NCI-H1436 (cell line): ENCODE data around the gene GPC3.
"Not testable (repeated sequence)": the region's sequence is repeated elsewhere in the genome, so short reads cannot be mapped to it uniquely, and the experiment has no call there.

Experiments
- DNase-seq: peaks from one replicate; lab custom pipeline; 2025; lab: John Stamatoyannopoulos, UW

The GPC3 gene

DNA sequence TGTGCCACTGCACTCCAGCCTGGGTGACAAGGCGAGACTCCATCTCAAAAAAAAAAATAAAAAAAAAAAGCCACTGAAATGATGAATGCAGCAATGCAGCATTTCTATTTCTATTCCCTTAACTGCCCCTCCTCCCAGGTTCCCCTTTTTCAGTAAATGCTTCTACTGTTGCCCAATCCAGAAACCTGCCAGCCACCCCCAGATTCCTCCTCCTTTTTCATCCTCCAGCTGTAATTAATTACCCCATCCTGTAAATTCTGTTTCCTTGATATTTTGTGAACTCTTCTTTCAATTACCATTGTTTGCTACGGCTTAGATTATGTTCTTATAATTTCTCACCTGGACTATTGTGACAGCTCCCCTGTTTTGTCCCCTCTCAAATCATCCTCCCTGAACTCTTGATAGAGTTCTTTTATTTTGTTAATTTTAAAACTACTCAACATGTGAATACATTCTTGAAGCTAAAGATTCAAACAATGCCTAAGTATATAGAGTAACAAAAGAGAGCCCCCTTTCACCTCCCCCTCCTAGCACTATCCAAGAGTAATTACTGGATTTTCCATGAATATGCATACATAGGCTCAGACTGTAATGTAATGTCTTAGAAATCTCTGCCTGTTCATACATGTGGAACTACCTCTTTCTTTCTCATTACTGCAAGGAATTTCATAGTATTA, 429.5 kb downstream of the GPC3 start:
- DNase-seq: no peak

DNA sequence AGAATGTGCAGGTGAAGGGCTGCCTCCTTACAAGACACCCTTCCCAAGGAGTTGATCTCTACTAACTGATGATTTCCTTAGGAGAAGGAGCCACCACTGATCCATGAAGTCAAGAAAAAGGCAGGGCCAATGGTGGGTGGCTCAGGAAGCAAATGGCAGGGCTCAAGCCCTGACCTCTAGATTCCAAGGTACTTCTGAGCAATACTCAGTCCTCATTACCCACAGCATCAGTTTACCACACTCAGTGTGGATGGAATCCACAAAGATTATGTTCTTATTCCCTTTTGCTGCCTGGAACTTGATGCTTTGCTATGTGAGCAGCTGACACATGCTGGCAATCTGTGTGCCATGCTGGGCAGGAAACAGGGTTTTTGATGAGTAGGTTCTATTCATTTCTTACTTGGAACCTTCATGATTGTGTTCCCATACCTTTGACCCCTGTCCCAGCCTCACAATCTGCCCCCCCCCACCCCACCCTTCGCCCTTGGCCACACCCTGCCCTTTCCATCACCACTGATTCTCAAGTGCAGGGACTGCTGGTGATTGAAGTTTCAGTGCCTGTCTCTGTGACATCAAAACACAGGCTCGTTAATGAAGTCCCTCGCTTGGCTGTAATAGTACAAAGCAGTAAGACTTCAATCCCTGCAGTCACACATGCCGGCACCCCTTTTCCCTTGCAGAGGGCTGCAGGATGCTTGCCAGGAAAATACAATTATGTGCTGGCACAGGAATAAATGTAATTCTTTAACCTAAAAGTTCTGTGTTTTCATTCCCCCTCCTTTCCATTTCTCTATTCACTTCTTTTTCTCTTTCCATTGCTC, 434.5 kb downstream of the GPC3 start:
- DNase-seq: no peak

DNA sequence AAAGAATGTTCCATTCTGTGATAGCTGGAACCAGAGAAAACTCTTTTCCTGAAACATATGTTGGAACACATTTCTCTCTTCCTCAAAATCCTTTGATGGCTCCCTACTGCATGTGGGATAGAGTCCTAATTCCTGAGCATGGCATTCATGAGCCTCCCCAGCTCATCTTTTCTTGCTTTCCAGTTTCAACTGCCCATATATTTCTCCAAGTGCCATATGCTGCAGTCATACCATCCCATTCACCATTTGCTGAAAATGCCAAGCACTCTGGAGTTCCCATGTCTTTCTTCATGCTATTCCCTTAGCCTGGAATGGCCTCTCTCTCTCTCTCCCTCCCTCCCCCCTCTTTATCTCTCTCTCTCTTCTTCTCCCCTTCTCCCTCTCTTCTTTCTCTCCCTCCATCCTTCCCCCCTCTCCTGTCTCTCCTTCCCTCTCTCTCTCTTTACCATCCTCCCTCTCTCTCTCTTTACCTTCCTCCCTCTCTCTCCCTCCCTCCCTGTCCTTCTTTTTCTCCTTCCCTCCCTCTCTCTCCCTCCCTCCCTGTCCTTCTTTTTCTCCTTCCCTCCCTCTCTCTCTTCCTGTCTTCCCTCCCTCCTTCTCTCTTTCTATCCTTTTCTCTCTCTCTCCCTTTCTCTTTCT, 436.0 kb downstream of the GPC3 start:
- no peak for DNase-seq

DNA sequence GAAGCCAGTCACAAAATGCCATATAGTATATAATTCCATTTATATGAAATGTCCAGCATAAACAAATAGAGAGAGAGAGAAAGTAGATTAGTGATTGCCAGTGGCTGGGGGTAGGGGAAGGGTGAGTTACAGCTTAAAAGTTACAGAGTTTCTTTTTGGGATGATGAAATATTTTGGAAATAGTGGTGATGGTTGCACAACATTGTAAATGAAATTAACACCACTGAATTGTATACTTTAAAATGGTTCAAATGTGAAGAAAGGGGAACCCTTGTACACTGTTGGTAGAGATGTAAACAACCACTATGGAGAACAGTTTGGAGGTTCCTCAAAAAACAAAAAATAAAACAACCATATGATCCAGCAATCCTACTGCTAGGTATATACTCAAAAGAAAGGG, 439.0 kb downstream of the GPC3 start:
- DNase-seq: no peak

DNA sequence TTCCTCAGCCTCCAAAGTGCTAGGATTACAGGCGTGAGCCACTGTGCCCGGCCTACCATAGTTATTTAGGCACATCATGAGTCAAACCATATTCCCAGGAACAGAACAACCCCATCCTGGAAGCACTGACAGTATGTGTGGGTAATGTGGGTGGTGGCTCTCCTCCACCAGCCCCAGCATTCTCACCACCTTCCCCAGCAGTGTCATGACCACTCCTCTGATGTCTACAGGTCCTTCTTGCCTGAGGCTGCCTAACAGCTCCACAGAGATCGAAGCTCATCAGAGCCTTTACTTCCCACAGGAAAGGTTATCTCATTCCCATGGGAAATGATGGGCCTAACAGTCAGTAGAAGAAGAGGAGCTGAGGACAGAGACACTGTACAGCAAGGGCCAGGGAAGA, 440.6 kb downstream of the GPC3 start:
- DNase-seq: no peak

DNA sequence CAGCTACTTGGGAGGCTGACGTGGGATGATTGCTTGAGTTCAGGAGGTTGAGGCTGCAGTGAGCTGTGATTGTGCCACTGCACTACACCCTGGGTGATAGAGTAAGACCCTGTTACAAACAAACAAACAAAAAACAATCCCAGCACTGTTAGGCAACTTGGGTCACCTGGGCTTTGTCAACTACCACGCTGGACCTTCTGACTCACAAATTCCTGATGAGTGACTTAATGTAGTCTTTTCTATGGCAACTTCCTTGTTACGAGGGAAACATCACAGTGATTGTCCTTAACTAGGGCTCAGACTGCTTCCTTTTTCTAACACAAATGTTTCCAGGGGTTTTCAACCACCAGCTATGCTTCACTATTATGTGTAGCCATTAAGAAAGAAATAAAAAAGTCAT, 441.3 kb downstream of the GPC3 start:
- no peak for DNase-seq

DNA sequence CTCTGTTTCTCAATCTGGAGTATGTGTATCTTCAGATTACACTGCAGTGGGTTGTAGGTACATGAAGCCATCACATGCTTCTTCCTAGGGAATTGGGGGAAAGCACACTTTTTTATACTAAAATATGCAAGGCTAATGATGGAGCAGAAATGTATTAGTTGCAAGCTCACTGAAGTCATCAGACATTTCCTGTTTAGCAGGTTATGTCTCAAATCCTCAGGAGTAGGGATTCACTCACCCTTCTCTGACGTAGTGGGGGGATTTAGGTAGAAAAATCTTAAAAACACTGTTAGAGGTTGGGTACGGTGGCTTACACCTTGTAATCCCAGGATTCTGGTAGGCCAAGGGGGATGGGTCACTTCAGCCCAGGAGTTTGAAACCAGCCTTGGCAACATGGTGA, 441.7 kb downstream of the GPC3 start:
- DNase-seq: no peak

DNA sequence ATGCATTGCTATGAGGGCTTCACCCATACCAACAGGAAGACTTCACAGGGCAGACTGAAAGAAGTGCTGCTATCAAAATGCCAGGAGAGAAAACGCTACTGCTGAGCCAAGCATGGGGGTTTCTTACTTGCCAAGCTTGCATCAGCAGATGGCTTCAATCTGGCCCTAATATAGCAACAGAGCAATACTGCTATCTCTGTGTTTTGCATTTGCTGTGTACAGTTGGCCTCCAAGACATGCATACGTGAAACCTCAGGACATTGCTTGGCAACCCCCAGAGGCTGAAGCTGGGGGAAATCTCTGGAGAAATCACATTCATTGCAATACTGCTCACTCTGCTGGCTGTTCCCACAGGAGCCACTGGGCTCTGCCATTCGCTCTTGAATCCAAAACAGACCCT, 442.9 kb downstream of the GPC3 start:
- DNase-seq: no peak

DNA sequence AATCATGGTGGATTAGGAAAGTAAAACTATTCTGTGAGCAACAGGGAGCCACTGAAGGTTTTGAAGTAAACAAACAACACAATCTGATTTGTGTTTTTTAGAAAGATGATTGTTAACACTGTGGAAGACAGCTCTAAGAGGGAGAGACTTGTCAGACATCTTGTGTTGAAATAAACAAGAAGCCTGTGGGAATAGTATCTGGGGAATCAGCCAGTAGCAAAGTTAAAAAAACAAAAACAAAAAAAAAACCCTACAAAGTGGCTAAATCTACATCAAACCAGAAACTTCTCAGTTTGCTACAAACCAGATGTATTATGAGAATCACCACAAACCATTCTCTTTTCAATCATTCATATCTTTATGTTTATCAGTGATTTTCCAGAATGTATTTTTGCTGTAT, 444.4 kb downstream of the GPC3 start:
- no peak for DNase-seq

DNA sequence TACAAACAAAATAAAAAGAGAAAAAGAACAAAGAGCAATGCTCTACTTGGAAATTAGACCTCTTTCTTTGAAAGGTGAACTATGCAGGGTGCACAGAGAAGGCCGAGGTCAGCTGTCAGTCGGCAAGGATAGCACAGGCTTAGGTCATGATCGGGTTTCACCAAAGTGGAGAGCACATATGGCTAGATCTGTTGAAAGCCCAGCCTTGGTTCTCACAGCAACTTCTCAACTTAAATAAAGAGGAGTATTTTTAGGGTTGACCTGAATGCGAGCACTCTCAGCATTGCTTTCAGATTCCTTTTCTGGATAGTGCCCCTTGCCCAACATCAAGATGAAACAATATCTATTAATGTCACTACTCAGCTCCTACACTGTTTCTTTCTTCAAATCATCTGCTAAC, 447.2 kb downstream of the GPC3 start:
- DNase-seq: no peak

DNA sequence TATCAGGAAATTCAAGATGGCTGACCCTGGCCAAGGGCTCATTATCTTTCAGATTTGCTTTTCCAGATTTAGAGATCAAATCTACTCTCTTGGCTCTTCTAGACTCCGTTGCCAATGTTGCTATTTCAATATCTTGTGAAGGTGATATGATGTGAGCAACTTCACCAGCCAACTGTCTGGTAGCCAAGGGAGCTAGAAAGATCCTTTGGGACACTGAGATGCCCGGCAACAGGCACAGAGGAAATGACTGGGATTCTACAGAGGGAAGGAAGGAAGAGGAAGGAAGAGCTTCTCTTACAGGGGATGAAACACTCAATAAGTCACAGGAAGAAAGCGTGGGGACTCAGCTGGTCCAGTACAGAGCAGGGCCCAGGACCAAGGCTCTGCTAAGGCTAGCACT, 448.3 kb downstream of the GPC3 start:
- no peak for DNase-seq

DNA sequence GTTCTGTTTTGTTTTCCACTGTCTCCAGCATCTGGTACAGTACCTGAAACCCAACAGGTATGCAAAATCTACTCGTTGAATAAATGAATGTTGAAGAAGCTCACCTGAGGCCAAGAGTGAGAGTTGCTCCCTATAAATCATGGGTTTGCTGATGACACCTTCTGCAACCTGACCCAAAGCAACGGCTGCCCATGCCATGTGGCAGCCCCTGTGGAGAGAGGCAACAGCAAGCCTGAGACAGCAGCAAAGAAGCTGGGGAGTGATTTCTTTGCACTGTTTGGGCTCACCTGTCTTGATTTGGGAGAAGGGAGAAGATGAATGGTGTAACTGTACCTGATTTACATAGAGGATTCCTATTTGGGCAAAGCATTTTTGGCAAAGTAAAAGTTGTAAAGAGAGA, 450.3 kb downstream of the GPC3 start:
- DNase-seq: no peak

DNA sequence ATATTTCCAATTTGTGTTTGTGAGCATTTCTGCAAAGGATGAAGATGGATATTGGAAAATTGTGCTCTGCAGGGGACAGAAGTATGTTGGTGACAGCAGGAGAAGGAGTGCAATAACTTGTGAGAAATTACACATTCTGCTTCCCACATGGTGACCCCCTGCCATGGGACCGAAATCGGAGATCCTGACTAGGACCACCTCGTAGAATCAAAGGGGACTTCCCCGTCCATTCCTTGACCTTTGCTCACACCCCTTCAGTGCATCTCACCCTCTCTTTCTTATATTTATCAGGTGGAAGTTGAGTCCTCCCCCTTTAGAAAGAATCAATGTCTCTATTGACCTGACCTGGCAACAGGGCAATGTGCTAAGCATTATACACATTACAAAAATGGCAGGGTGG, 451.2 kb downstream of the GPC3 start:
- DNase-seq: no peak

DNA sequence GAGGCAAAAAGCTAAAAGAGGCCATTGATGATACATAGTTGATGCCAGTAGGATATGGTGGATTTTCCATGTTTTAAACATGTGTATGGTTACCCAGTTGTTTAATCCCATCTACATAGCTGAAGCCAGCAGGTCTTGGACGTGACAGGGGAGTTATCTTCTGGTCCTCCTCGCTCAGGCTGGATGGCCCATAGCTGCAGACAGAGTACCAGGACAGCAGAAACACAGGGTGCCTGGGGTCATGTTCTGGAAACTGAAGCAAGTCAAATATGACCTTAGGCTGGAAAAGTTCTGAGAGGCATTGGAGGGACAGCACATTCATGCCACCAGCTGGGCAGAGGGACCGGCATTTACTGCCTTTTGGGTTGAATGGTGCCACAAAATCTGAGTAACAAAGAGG, 452.1 kb downstream of the GPC3 start:
- DNase-seq: no peak

DNA sequence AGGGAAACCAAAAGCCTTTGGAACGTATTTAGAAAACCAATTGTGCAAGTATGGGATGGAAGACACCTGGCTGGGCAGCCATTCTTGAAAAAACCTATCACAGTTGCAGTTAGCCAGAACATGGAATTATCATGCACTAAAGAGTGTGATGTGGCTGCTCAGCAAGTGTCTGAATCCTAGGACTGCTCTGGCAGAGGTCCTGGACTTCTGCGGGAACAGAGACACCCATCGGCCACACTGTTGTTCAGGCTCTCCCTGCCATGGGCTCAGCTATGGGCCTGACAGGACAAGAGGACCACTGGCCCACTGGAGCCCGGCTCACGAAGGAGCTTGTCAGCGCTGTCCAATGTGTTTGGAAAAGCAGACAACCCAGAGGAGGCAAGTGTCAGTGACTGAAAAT, 454.4 kb downstream of the GPC3 start:
- DNase-seq: no peak

DNA sequence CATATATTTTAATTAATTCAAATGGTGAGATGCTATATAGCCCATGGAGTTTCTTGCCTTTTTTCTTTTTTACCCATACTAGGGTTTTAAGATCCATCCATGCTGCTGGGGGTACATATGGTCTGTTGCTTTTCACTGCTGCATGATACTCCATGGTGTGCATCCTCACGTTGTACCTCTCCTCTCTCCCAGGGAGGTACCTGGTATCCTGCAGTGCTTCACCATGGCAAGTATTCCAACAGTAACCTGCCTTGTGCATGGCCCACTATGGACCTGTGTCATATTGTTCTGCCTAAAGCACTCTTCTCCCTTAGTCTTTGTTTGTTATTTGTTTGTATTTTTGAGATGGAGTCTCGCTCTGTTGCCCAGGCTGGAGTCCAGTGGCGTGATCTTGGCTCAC, 455.8 kb downstream of the GPC3 start:
- DNase-seq: no peak

DNA sequence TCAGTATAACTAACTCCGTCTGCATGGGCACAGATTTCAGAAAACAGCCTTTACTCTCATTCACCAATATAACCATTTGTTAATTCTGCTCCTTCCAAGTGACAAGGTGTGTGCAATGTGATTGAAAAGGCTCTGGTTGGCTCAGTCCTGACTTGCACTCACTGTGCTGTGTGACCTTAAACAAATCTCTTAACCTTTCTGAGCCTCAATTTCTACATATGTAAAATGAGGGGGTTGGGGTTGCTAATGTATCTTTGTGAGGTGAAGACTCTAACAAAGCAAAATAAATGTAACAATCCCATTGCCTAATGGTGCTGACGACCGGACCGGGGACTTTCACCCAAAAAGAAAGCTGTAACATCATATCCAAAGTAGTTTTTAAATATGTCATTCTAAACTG, 457.6 kb downstream of the GPC3 start:
- no peak for DNase-seq

DNA sequence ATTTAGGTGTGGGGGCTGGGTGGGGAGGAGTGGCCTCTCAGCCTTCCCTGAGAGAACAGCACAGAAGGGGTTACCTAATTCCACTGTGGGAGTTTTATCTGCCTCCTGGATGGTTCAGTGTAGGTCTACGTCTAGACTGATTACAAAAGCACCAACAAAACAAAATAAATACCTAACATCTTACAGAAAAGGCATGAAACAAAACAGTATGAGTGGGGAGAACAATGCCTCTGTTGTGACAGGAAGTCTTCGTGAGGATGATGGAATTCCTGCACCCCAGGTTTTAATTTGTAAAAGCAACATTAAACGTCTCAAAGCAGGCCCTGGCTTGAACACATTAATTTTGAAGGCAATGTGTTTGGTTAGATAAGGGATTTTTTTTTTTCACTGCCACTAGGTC, 458.0 kb downstream of the GPC3 start:
- DNase-seq: no peak

DNA sequence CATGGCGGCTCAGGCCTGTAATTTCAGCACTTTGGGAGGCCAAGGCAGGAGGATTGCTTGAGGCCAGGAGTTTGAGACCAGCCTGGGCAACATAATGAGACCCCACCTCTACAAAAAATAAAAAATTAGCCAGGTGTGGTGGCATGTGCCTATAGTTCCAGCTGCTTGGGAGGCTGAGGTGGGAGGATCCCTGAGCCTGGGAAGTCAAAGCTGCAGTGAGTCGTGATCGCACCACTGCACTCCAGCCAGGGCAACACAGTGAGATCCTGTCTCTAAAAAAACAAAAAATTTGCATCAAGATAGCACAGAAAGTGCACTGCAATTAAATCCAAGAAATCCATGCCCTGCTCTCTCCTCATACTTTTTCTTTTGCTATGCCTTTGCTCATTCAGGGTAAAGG, 458.6 kb downstream of the GPC3 start:
- not testable (repeated sequence) for DNase-seq

DNA sequence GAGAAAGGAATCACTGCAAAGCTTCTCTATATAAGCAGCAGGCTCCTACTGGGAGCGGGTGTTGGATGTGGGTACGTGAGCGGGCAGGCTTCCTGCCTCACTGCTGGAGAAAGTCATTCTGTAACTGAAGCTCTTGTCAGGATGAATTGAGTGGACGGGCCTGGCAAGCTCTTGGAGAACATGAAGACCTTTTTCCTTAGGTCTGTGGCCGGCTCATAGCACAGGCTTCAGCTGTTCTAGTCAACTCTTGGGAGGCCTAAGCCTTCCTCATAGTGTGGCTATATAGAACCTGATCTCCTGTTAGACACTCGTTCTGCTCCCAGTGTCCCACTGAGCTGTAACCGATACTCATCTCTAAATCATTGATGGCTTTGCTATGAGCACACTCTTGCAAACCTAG, 461.9 kb downstream of the GPC3 start:
- no peak for DNase-seq

DNA sequence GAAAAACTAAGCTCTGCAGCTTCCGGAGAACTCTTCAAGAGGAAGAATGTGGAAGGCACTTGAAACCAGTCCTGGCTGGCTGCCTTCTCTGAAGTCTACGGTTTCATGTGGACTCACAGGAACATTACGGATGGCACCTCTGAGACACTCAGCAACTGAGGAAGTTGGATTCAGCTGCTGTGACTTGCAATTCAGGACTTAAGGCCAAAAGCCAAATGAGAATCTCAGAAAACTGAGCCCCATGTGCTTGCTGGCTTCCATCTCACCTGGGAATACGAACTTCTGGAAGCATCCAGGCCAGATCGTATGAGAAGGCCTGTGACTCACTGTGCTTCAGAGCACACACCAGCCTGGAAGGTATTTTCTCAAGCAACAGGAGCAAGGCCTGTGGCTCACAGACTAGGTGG, 462.3 kb downstream of the GPC3 start:
- DNase-seq: no peak

DNA sequence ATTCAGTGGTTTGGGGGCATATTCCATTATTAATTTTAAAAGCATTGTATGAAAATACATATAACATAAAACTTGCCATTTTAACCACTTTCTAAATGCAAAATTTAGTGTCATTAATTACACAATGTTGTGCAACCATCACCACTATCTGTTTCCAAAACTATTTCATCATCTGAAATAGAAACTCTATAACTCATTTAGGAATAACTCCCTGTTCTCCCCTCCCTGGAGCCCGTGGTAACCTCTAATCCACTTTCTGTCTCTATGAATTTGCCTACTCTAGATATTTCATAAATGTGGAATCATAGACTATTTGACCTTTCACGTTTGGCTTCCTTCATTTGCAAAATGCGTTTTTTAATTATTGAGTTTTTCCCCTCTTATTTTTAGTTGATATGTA, 468.7 kb downstream of the GPC3 start:
- DNase-seq: no peak

DNA sequence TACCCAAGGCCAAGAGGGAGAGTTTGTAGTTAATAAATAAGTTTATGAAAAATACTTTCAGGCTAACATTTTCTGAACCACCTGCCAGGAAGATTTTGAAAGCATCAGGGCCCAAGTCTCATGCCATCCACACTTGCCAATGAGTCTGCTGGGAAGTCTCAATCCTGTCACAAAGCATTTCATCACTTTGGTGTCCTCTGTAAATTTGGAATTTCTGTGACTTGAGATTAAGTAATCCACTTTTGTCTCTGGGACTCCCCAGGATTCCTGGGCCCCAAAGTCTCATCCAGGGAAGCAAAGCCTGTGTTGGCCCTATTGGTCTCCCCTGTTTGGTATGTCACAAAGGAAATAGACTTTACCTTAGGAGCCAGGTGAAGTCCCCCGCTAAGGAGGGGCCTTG, 470.9 kb downstream of the GPC3 start:
- DNase-seq: no peak
